OCI-LY1 (cell line): ENCODE results near the gene ITGB3BP.

Source experiments
- H2AFZ ChIP-seq: fragments of 200-600 bp; sonication (generic), shearing (Covaris generic); 2 replicates; pipeline ENCODE4 v1.6.0; 2014; ENCODE audit warnings: antibody characterized with exemption, mild to moderate bottlenecking, low read length
- H3F3A ChIP-seq: fragments of 200-600 bp; sonication (generic), shearing (Covaris generic); 2 replicates; pipeline ENCODE4 v1.6.0; 2014; ENCODE audit warnings: mild to moderate bottlenecking, antibody characterized with exemption, low read length, moderate library complexity; ENCODE audit not compliant: insufficient read depth
- H3K27ac ChIP-seq: fragments of 200-600 bp; sonication (generic); 2 replicates; pipeline ENCODE4 v1.5.1; 2014; ENCODE audit warnings: low read length, mixed run types, mild to moderate bottlenecking, low read depth; ENCODE audit not compliant: poor library complexity, severe bottlenecking
- H3K27me3 ChIP-seq: fragments of 200-600 bp; sonication (generic); 2 replicates; pipeline ENCODE4 v1.6.0; 2014; ENCODE audit warnings: antibody characterized with exemption, mild to moderate bottlenecking, low read length, moderate library complexity; ENCODE audit not compliant: insufficient read depth
- H3K36me3 ChIP-seq: fragments of 200-600 bp; sonication (generic); 2 replicates; pipeline ENCODE4 v1.6.1; 2014; ENCODE audit warnings: mild to moderate bottlenecking, antibody characterized with exemption, low read length, moderate library complexity, mixed read lengths; ENCODE audit not compliant: insufficient read depth
- H3K4me1 ChIP-seq: fragments of 200-600 bp; sonication (generic); 2 replicates; pipeline ENCODE4 v1.5.1; 2014; ENCODE audit warnings: mild to moderate bottlenecking, low read length, moderate library complexity; ENCODE audit not compliant: insufficient read depth, severe bottlenecking
- H3K4me2 ChIP-seq: fragments of 200-600 bp; sonication (generic), shearing (Covaris generic); 2 replicates; pipeline ENCODE4 v1.6.1; 2014; ENCODE audit warnings: low read length
- H3K4me3 ChIP-seq: fragments of 200-600 bp; sonication (generic); 2 replicates; pipeline ENCODE4 v1.5.1; 2014; ENCODE audit warnings: low read length, low read depth, mild to moderate bottlenecking, mixed read lengths; ENCODE audit not compliant: poor library complexity, severe bottlenecking
- H3K79me2 ChIP-seq: fragments of 200-600 bp; shearing (Covaris generic); 2 replicates; pipeline ENCODE4 v1.6.1; 2016; ENCODE audit warnings: mixed run types, low read length, mixed read lengths; ENCODE audit not compliant: insufficient read depth
- H3K9ac ChIP-seq: fragments of 200-600 bp; sonication (generic), shearing (Covaris generic); 2 replicates; pipeline ENCODE4 v1.6.1; 2014; ENCODE audit warnings: mild to moderate bottlenecking, low read length, mixed read lengths
- H3K9me2 ChIP-seq: fragments of 200-600 bp; sonication (generic), shearing (Covaris generic); 2 replicates; pipeline ENCODE4 v1.6.1; 2014; ENCODE audit warnings: low read depth, mild to moderate bottlenecking, low read length, mixed read lengths
- H3K9me3 ChIP-seq: fragments of 200-600 bp; shearing (Covaris generic); 2 replicates; pipeline ENCODE4 v1.6.1; 2014; ENCODE audit warnings: low read length, mixed read lengths
- H4K20me1 ChIP-seq: fragments of 200-600 bp; sonication (generic), shearing (Covaris generic); 2 replicates; pipeline ENCODE4 v1.6.0; 2016; ENCODE audit warnings: mild to moderate bottlenecking, low read length; ENCODE audit not compliant: insufficient read depth
- CTCF ChIP-seq: fragments of 200-600 bp; sonication (generic), shearing (Covaris generic); IDR thresholded peaks from 2 replicates; pipeline ENCODE4 v1.5.1; 2017; ENCODE audit warnings: mild to moderate bottlenecking, antibody characterized with exemption, low read length, moderate library complexity, mixed read lengths
- EZH2 ChIP-seq: fragments of 200-600 bp; sonication (generic), shearing (Covaris generic); IDR thresholded peaks from 2 replicates; pipeline ENCODE4 v1.8.0; 2017; ENCODE audit warnings: borderline replicate concordance, mixed run types, mild to moderate bottlenecking, antibody characterized with exemption, low read length, moderate library complexity, mixed read lengths

The ITGB3BP gene

DNA sequence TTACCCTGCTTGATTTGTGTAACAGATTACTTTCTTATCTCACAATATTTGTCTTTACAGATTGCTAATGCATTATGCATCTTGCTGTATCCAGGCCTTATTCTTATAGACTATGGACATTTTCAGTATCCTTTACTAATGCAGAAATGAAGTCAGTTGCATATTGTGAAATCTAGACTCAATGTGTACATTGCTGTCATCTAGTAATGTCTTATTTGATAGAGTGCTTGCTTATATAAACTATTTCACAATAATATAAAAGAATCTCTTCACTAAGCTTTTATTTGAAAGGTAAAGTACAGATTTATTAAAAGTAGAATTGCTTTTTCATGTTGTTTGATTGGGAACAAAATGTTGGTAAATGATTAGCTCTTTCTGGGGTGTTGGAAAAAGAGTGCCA lies 116.0 kb downstream of the ITGB3BP start:
- Histone ChIP-seq H3K79me2 (no peaks in the 10 kb centered on the region), H3K4me1 (no peaks in the 10 kb centered on the region), H3K27me3 (no peaks in the 10 kb centered on the region), H4K20me1 (no peaks in the 10 kb centered on the region), H3K36me3 (peaks cover 52% of the 10 kb centered on the region; the same call in 1 of the 2 replicates), H3K4me2 (no peak overlapping the region), H2AFZ (no peak overlapping the region), H3K4me3 (no peak overlapping the region), H3K9ac (no peak overlapping the region), H3K9me2 (no peaks in the 10 kb centered on the region), H3K9me3 (no peaks in the 10 kb centered on the region), H3K27ac (no peak overlapping the region), H3F3A (0 out of 2 replicates have a peak, but pooled peaks cover 3% of the 10 kb centered on the region)
- TF ChIP-seq EZH2 (no peak), CTCF (no peak)

GRCh38 chr1:63405987-63406386 lies 117.0 kb downstream of the ITGB3BP start:
- no peak overlapping the region for H3K4me3 ChIP-seq
- H3K36me3 ChIP-seq: peaks cover 44% of the 10 kb centered on the region
- no peaks in the 10 kb centered on the region for H3K4me1 ChIP-seq
- H3K9ac ChIP-seq: no peak overlapping the region
- H3K9me2 ChIP-seq: no peaks in the 10 kb centered on the region
- no peaks in the 10 kb centered on the region for H3K79me2 ChIP-seq
- H3K27ac ChIP-seq: no peak overlapping the region
- TF ChIP-seq EZH2 (no peak), CTCF (no peak)
- H3K27me3 ChIP-seq: no peaks in the 10 kb centered on the region
- H4K20me1 ChIP-seq: no peaks in the 10 kb centered on the region
- no peak overlapping the region for H2AFZ ChIP-seq
- 0 out of 2 replicates have a peak, but pooled peaks cover 3% of the 10 kb centered on the region for H3F3A ChIP-seq
- H3K4me2 ChIP-seq: no peak overlapping the region
- H3K9me3 ChIP-seq: no peaks in the 10 kb centered on the region

DNA sequence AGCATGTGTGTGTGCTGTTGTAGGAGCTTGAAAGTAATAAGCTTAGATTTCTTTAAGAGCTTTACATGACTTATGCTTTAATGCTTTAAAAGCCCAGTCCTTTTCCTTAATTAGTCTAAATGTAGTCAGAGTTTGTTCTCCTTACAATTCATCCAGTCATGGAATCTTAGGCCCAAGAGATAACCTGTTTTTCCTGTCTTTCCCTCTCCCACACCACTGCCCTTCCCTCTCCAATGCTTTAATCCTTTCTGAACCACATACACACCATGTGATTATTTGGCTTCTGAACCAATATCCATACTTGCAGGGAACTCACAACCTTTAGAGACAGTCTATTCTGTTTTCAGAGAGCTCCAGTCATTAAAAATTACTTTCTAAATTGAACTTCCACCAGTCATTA lies 118.0 kb downstream of the ITGB3BP start:
- H3K4me2 ChIP-seq: no peak overlapping the region
- H3F3A ChIP-seq: 0 out of 2 replicates have a peak, but pooled peaks cover 3% of the 10 kb centered on the region
- no peaks in the 10 kb centered on the region for H4K20me1 ChIP-seq
- H3K4me1 ChIP-seq: no peaks in the 10 kb centered on the region
- no peak overlapping the region for H2AFZ ChIP-seq
- no peak overlapping the region for H3K4me3 ChIP-seq
- no peak overlapping the region for H3K27ac ChIP-seq
- no peak for TF ChIP-seq EZH2
- no peak for TF ChIP-seq CTCF
- H3K9me3 ChIP-seq: no peaks in the 10 kb centered on the region
- H3K27me3 ChIP-seq: no peaks in the 10 kb centered on the region
- no peak overlapping the region for H3K9ac ChIP-seq
- H3K79me2 ChIP-seq: no peaks in the 10 kb centered on the region
- no peaks in the 10 kb centered on the region for H3K9me2 ChIP-seq
- peaks cover 41% of the 10 kb centered on the region for H3K36me3 ChIP-seq
